Hepatocyte (in vitro differentiated cells): Measurements from ENCODE around the gene MAP2. TPM values are rescaled to one million over a fixed set of nuclear protein-coding genes. Genes with fewer than 3 reads are reported as not detected.

Source experiments
- DNase-seq: peaks from one replicate; pipeline ENCODE4 v3.0.0-alpha.2; 2016; ENCODE audit warnings: low spot score
- H2AFZ ChIP-seq: fragments of 200-600 bp; sonication (generic); 2 replicates; pipeline ENCODE4 v1.6.0; 2016; ENCODE audit warnings: antibody characterized with exemption, mild to moderate bottlenecking
- H3K27ac ChIP-seq: fragments of 200-600 bp; sonication (generic); 2 replicates; pipeline ENCODE4 v1.5.1; 2016; ENCODE audit warnings: mild to moderate bottlenecking
- H3K27me3 ChIP-seq: fragments of 200-600 bp; sonication (generic); 2 replicates; pipeline ENCODE4 v1.6.1; 2016
- H3K36me3 ChIP-seq: fragments of 200-600 bp; sonication (generic); replicated peaks from 2 replicates; pipeline ENCODE4 v1.5.1; 2016; ENCODE audit warnings: low read depth; ENCODE audit not compliant: insufficient read depth
- H3K4me1 ChIP-seq: fragments of 200-600 bp; sonication (generic); 2 replicates; pipeline ENCODE4 v1.5.1; 2016; ENCODE audit warnings: mild to moderate bottlenecking, moderate library complexity; ENCODE audit not compliant: insufficient read depth
- H3K4me2 ChIP-seq: fragments of 200-600 bp; sonication (generic); 2 replicates; pipeline ENCODE4 v1.6.0; 2016
- H3K4me3 ChIP-seq: fragments of 200-600 bp; sonication (generic); 2 replicates; pipeline ENCODE4 v1.5.1; 2016; ENCODE audit warnings: mild to moderate bottlenecking
- H3K79me2 ChIP-seq: fragments of 200-600 bp; sonication (generic); 2 replicates; pipeline ENCODE4 v1.6.0; 2017; ENCODE audit warnings: mild to moderate bottlenecking
- H3K9me2 ChIP-seq: fragments of 200-600 bp; sonication (generic); replicated peaks from 2 replicates; pipeline ENCODE4 v1.6.0; 2017; ENCODE audit warnings: mild to moderate bottlenecking; ENCODE audit not compliant: insufficient read depth
- H3K9me3 ChIP-seq: fragments of 200-600 bp; sonication (generic); 2 replicates; pipeline ENCODE4 v1.5.1; 2016; ENCODE audit warnings: low read depth, mild to moderate bottlenecking
- H4K20me1 ChIP-seq: fragments of 200-600 bp; sonication (generic); 2 replicates; pipeline ENCODE4 v1.6.0; 2016; ENCODE audit warnings: mild to moderate bottlenecking; ENCODE audit not compliant: insufficient read depth, poor library complexity, severe bottlenecking
- CTCF ChIP-seq: fragments of 200-600 bp; sonication (generic); IDR thresholded peaks from 2 replicates; pipeline ENCODE4 v1.5.1; 2016; ENCODE audit warnings: antibody characterized with exemption, mild to moderate bottlenecking; ENCODE audit not compliant: poor library complexity
- EZH2 ChIP-seq: fragments of 200-600 bp; sonication (generic); IDR thresholded peaks from 2 replicates; pipeline ENCODE4 v1.6.1; 2016; ENCODE audit warnings: antibody characterized with exemption, mild to moderate bottlenecking, borderline replicate concordance
- EZH2phosphoT487 ChIP-seq: fragments of 200-600 bp; sonication (generic); IDR thresholded peaks from one replicate; pipeline ENCODE4 v1.6.1; 2018; ENCODE audit warnings: antibody characterized with exemption, mild to moderate bottlenecking, low read depth, moderate library complexity; ENCODE audit not compliant: unreplicated experiment, severe bottlenecking
- WGBS: methylation state at CpG from one replicate; pipeline ENCODE4 v1.1.6; 2016; ENCODE audit warnings: low lambda C conversion rate; ENCODE audit errors: missing lambda C conversion rate; 5-methylcytosine and 5-hydroxymethylcytosine counted together
- polyA plus RNA-seq: library from polyadenylated mRNA; unstranded; fragments of >200 nt; fragmentation: Nextera tagmentation; extraction: Ambion mirVana; gene quantifications from 2 replicates; pipeline ENCODE4 v1.2.1, GENCODE V29; 2016
- small RNA-seq: library from RNA; depleted of rRNA; stranded (forward); fragments of <200 nt; gene quantifications from one replicate; pipeline ENCODE3, GENCODE V24; 2014
- total RNA-seq: library from RNA; depleted of rRNA; stranded (reverse); fragments of >200 nt; gene quantifications from 2 replicates; pipeline ENCODE4 v1.2.3, GENCODE V29; 2014

The MAP2 gene
- total and polyA plus RNA-seq, 2 experiments from 2014 or later = 4.6 to 5.8 TPM

- Histone ChIP-seq H3K27me3 (peaks cover 18% of the 10 kb centered on the region), H3K79me2 (no peaks in the 10 kb centered on the region), H3K27ac (no peak within 1 kb of the TSS), H3K4me2 (peak within 1 kb of the TSS; percentile 90), H3K36me3 (no peaks in the 10 kb centered on the region), H3K9me2 (no peaks in the 10 kb centered on the region), H2AFZ (peak within 1 kb of the TSS; percentile 53), H4K20me1 (no peaks in the 10 kb centered on the region), H3K4me3 (peak within 1 kb of the TSS; percentile 29), H3K4me1 (no peaks in the 10 kb centered on the region), H3K9me3 (no peaks in the 10 kb centered on the region)
- WGBS = under 1% methylated on average over 43 of the region's 73 CpGs
- DNase-seq = peak; percentile 91
- TF ChIP-seq EZH2phosphoT487 = no peak
- TF ChIP-seq EZH2 = no peak
Measured at GRCh38 chr2:209771474-209772289, 347.8 kb downstream of the MAP2 start, which contains the start of gene UNC80. Gene UNC80 (plus strand): TSS chr2:209771832. CDS start chr2:209772073, 241 bp downstream.

GRCh38 chr2:209772290-209772685 is 348.4 kb downstream of the MAP2 start:
- H3K4me1 ChIP-seq = no peaks in the 10 kb centered on the region
- H3K27me3 ChIP-seq = peaks cover 18% of the 10 kb centered on the region
- no peak overlapping the region for H2AFZ ChIP-seq
- no peaks in the 10 kb centered on the region for H4K20me1 ChIP-seq
- peak overlapping the region; percentile 90 for H3K4me2 ChIP-seq
- H3K4me3 ChIP-seq = no peak overlapping the region
- H3K79me2 ChIP-seq = no peaks in the 10 kb centered on the region
- no peak overlapping the region for H3K27ac ChIP-seq
- no peak for TF ChIP-seq EZH2
- TF ChIP-seq CTCF = no peak
- no peak for TF ChIP-seq EZH2phosphoT487
- no peaks in the 10 kb centered on the region for H3K36me3 ChIP-seq
- no peak for DNase-seq
- no peaks in the 10 kb centered on the region for H3K9me2 ChIP-seq
- 16% methylated on average over 8 of the region's 8 CpGs for WGBS
- no peaks in the 10 kb centered on the region for H3K9me3 ChIP-seq

GRCh38 chr2:209773377-209773776 is 349.5 kb downstream of the MAP2 start:
- H3K9me3 ChIP-seq = no peaks in the 10 kb centered on the region
- no peaks in the 10 kb centered on the region for H3K79me2 ChIP-seq
- no peak overlapping the region for H3K27ac ChIP-seq
- TF ChIP-seq EZH2 (no peak), EZH2phosphoT487 (no peak)
- H3K4me2 ChIP-seq = no peak overlapping the region
- WGBS = 25% methylated on average over 3 of the region's 3 CpGs
- no peak for DNase-seq
- no peaks in the 10 kb centered on the region for H3K9me2 ChIP-seq
- H3K4me1 ChIP-seq = no peaks in the 10 kb centered on the region
- no peak overlapping the region for H2AFZ ChIP-seq
- H3K4me3 ChIP-seq = no peak overlapping the region
- H3K27me3 ChIP-seq = peaks cover 18% of the 10 kb centered on the region
- H4K20me1 ChIP-seq = no peaks in the 10 kb centered on the region
- no peaks in the 10 kb centered on the region for H3K36me3 ChIP-seq

Small RNA genes within 50 kb of the gene (small RNA-seq; reads per million reads assigned to genes)
- gene RNA5SP118 = not detected
